ENCODE results near the gene ICA1L.

ICA1L gene

DNA sequence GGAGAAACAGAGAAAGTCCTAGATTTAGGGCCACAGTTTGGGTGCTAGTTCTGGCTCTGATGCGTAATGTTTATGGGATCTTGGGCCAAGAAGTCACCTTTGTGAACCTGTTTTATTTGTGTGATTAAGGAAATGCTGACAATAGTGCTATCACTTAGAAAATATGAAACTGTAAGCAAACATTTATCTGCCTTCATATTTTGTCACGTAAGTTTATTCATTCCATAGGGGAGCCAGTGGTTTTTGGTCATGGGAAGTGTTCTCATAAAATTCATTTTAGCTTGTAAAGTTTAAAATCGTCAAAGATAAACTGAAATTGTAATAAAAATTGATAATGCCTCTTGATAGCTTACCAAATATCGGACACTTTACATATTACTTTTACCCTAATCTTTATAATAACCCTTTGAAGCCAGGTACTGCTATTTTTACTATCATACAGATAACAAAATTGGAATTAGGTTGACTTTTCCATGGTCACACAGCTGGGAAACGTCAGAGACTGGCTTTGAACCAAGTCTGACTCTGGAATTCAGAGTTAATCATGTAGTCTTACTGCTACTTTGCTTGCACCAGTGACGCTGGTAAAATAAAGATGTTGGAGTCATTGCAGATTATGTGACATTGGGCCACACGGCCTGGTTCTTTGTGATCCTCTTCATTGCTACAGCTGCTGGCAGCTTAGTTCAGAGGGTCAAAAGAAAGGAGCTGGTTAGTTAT, 99.7 kb downstream of the ICA1L start:
- DNase-seq = no peak
- no peak overlapping the region for H3K4me3 ChIP-seq
- intact Hi-C loops (cut with DNase I; ENCODE audit: low total_unique reads) = no loop called here
- no peaks in the 10 kb centered on the region for H3K4me1 ChIP-seq
- peaks cover 0 to 31% (median 10%) of the 10 kb centered on the region in 3 donors for H3K36me3 ChIP-seq
- no peak for TF ChIP-seq CTCF (IDR thresholded peaks at IDR 0.05)
- H3K27ac ChIP-seq = no peak overlapping the region
- H3K9me3 ChIP-seq = no peaks in the 10 kb centered on the region
- no peaks in the 10 kb centered on the region for H3K27me3 ChIP-seq

DNA sequence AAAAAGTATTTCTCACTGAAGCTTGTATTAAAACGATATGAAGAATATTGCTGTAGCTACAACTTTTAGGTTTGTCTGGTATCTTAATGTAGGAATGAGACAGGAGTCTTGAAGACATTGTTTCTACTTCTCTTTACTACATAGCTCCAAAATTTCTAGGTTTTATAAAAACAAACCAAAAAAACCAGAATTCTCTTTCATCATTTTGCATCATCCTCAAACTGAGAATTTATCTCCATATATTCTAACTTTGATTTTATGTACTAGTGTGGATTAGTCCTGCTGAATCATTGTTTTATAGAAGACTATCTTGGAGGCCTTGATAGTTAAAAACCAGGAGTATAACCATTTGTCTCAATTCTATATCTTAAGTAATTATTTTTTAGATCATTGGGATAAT, 100.2 kb downstream of the ICA1L start:
- Histone ChIP-seq H3K27ac (no peak overlapping the region), H3K4me3 (no peak overlapping the region), H3K36me3 (peaks cover 0 to 35% (median 10%) of the 10 kb centered on the region in 3 donors), H3K9me3 (no peaks in the 10 kb centered on the region), H3K4me1 (no peaks in the 10 kb centered on the region), H3K27me3 (no peaks in the 10 kb centered on the region)
- no peak for DNase-seq
- intact Hi-C loops (cut with DNase I; ENCODE audit: low total_unique reads) = no loop called here
- TF ChIP-seq CTCF (IDR thresholded peaks at IDR 0.05) = no peak

DNA sequence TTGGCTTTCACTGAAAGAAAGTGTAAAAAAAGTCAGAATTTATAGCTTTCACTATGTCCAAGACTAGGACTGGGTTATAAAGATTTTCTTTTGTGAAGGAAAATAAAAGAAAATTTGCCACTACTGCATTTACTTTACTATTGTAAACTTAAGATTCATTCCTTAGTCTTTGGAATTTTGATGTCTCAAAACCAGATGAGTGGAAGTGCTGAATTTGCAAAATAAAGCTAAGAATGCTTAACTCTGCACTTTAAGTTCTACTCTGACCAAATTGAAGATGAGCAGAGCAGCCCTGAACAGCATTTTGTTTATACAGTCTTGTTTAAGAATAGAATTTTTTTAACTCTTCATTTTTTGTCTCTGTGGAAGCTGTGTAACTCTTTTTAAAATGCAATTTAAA, 102.4 kb downstream of the ICA1L start:
- TF ChIP-seq CTCF (IDR thresholded peaks at IDR 0.05) = no peak
- H3K9me3 ChIP-seq = no peaks in the 10 kb centered on the region
- H3K4me3 ChIP-seq = no peak overlapping the region
- peaks cover 3 to 39% (median 8%) of the 10 kb centered on the region in 3 donors for H3K36me3 ChIP-seq
- no peaks in the 10 kb centered on the region for H3K4me1 ChIP-seq
- DNase-seq = no peak
- intact Hi-C loops (cut with DNase I; ENCODE audit: low total_unique reads) = no loop called here
- H3K27me3 ChIP-seq = no peaks in the 10 kb centered on the region
- H3K27ac ChIP-seq = no peak overlapping the region

GRCh38 chr2:202768273-202768672, 103.3 kb downstream of the ICA1L start:
- TF ChIP-seq CTCF (IDR thresholded peaks at IDR 0.05) = no peak
- Histone ChIP-seq H3K4me1 (no peaks in the 10 kb centered on the region), H3K36me3 (peaks cover 0 to 32% (median 8%) of the 10 kb centered on the region in 3 donors), H3K4me3 (no peak overlapping the region), H3K9me3 (no peaks in the 10 kb centered on the region), H3K27ac (no peak overlapping the region), H3K27me3 (no peaks in the 10 kb centered on the region)
- no peak for DNase-seq
- intact Hi-C loops (cut with DNase I; ENCODE audit: low total_unique reads) = no loop called here

GRCh38 chr2:202765436-202765835, 106.1 kb downstream of the ICA1L start:
- H3K36me3 ChIP-seq = peaks cover 4 to 34% (median 8%) of the 10 kb centered on the region in 3 donors
- intact Hi-C loops (cut with DNase I; ENCODE audit: low total_unique reads) = no loop called here
- H3K4me1 ChIP-seq = no peaks in the 10 kb centered on the region

More at GRCh38 chr2:202765436-202765835, 106.1 kb downstream of the ICA1L start:
- TF ChIP-seq CTCF (IDR thresholded peaks at IDR 0.05) = no peak
- Histone ChIP-seq H3K27ac (no peak overlapping the region), H3K27me3 (no peaks in the 10 kb centered on the region), H3K9me3 (no peaks in the 10 kb centered on the region), H3K4me3 (no peak overlapping the region)
- DNase-seq = no peak
